MM.1S (cell line): Measurements from ENCODE around the gene FLT1.

Source experiments
- DNase-seq: peaks from one replicate; pipeline ENCODE4 v3.0.0-alpha.2; 2015
- H2AFZ ChIP-seq: fragments of 300-600 bp; sonication (generic); 2 replicates; pipeline ENCODE4 v1.6.0; 2016; ENCODE audit warnings: antibody characterized with exemption, low read length
- H3F3A ChIP-seq: fragments of 300-600 bp; sonication (generic); 2 replicates; pipeline ENCODE4 v1.6.1; 2016; ENCODE audit warnings: mild to moderate bottlenecking, antibody characterized with exemption, low read length, moderate library complexity, mixed read lengths; ENCODE audit not compliant: insufficient read depth
- H3K27ac ChIP-seq: fragments of 300-600 bp; sonication (generic); 2 replicates; pipeline ENCODE4 v1.5.1; 2016; ENCODE audit warnings: mild to moderate bottlenecking, low read length
- H3K27me3 ChIP-seq: fragments of 300-600 bp; sonication (generic); replicated peaks from 2 replicates; pipeline ENCODE4 v1.6.0; 2016; ENCODE audit warnings: low read length; ENCODE audit not compliant: insufficient read depth
- H3K36me3 ChIP-seq: fragments of 300-600 bp; sonication (generic); replicated peaks from 2 replicates; pipeline ENCODE4 v1.6.1; 2016; ENCODE audit warnings: mild to moderate bottlenecking, low read length, mixed read lengths; ENCODE audit not compliant: insufficient read depth
- H3K4me1 ChIP-seq: fragments of 300-600 bp; sonication (generic); 2 replicates; pipeline ENCODE4 v1.6.1; 2016; ENCODE audit warnings: low read length, mixed read lengths
- H3K4me2 ChIP-seq: fragments of 300-600 bp; sonication (generic); 2 replicates; pipeline ENCODE4 v1.6.0; 2016; ENCODE audit warnings: low read depth, low read length
- H3K4me3 ChIP-seq: fragments of 300-600 bp; sonication (generic); 2 replicates; pipeline ENCODE4 v1.5.1; 2016; ENCODE audit warnings: low read length, mixed read lengths
- H3K79me2 ChIP-seq: fragments of 300-600 bp; sonication (generic); 2 replicates; pipeline ENCODE4 v1.6.1; 2016; ENCODE audit warnings: mixed run types, low read length, mixed read lengths
- H3K9ac ChIP-seq: fragments of 300-600 bp; sonication (generic); 2 replicates; pipeline ENCODE4 v1.6.1; 2016; ENCODE audit warnings: low read length, mixed read lengths
- H3K9me2 ChIP-seq: fragments of 300-600 bp; sonication (generic); replicated peaks from 2 replicates; pipeline ENCODE4 v1.6.1; 2016; ENCODE audit warnings: mild to moderate bottlenecking, low read length, mixed read lengths; ENCODE audit not compliant: insufficient read depth
- H3K9me3 ChIP-seq: fragments of 300-600 bp; sonication (generic); replicated peaks from 2 replicates; pipeline ENCODE4 v1.6.1; 2016; ENCODE audit warnings: mild to moderate bottlenecking, low read length, mixed read lengths; ENCODE audit not compliant: insufficient read depth
- H4K20me1 ChIP-seq: fragments of 300-600 bp; sonication (generic); 2 replicates; pipeline ENCODE4 v1.6.1; 2016; ENCODE audit warnings: mild to moderate bottlenecking, low read length, moderate library complexity, mixed read lengths; ENCODE audit not compliant: insufficient read depth
- EZH2 ChIP-seq: fragments of 300-600 bp; sonication (generic); optimal IDR thresholded peaks from 2 replicates; pipeline ENCODE3; 2017; ENCODE audit warnings: low read depth, mild to moderate bottlenecking, antibody characterized with exemption, low read length, mixed read lengths
- EZH2phosphoT487 ChIP-seq: fragments of 300-600 bp; sonication (generic); IDR thresholded peaks from 2 replicates; pipeline ENCODE4 v1.6.1; 2018; ENCODE audit warnings: antibody characterized with exemption, low read length
- TF ChIP-seq, protein P1 (sequence below): fragments of 300-600 bp; sonication (generic); IDR thresholded peaks from 2 replicates; pipeline ENCODE4 v1.5.1; 2016; ENCODE audit warnings: antibody characterized with exemption, low read length, mixed read lengths

Gene FLT1

DNA sequence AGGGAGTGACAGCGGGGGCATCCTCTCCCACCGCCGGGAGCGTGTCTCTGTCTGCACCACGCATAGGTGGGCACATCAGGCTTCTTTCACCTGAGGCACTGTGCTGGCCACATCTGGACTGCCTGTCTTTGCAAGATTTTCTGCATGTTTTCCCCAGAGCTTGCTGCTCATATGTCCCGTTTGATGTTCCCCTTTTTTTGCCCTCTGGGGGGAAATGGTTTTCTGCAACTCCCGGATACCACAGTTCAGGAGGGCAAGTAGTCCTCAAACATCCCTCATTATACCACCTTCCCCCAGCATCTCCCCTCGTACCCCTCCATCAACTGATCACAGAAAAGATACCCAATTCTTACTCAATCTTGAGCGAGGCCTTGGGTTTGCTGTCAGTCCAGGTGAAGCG lies 188.6 kb downstream of the FLT1 start:
- Histone ChIP-seq H3K27me3 (no peaks in the 10 kb centered on the region), H3K79me2 (no peaks in the 10 kb centered on the region), H3K4me1 (no peaks in the 10 kb centered on the region), H3K27ac (no peak overlapping the region), H2AFZ (no peak overlapping the region), H3K9me2 (no peaks in the 10 kb centered on the region), H3K4me2 (no peak overlapping the region), H3F3A (no peaks in the 10 kb centered on the region), H4K20me1 (no peaks in the 10 kb centered on the region), H3K4me3 (no peak overlapping the region), H3K9me3 (no peaks in the 10 kb centered on the region), H3K36me3 (no peaks in the 10 kb centered on the region), H3K9ac (no peak overlapping the region)
- TF ChIP-seq EZH2phosphoT487 (no peak), EZH2 (no peak)
- TF ChIP-seq, protein P1, sequence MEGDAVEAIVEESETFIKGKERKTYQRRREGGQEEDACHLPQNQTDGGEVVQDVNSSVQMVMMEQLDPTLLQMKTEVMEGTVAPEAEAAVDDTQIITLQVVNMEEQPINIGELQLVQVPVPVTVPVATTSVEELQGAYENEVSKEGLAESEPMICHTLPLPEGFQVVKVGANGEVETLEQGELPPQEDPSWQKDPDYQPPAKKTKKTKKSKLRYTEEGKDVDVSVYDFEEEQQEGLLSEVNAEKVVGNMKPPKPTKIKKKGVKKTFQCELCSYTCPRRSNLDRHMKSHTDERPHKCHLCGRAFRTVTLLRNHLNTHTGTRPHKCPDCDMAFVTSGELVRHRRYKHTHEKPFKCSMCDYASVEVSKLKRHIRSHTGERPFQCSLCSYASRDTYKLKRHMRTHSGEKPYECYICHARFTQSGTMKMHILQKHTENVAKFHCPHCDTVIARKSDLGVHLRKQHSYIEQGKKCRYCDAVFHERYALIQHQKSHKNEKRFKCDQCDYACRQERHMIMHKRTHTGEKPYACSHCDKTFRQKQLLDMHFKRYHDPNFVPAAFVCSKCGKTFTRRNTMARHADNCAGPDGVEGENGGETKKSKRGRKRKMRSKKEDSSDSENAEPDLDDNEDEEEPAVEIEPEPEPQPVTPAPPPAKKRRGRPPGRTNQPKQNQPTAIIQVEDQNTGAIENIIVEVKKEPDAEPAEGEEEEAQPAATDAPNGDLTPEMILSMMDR = no peak
- no peak for DNase-seq

DNA sequence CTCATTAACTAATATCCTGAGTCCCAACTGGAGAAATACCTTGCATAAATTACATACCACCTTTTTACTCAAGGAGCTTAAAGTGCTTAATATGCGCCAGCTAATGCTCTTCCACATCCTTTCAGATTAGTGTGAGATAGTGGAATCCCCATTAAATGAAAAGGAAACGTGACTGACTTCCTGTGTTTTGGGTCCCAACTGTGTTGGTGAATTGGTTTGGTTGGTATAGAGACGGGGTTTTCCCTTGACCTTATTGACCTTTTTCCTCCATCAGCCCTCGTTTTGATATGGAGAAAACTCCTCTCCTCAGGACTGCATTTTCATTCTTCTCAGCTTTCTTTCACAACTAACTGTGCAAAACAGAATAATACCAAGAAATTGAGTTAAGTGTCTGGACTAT lies 193.1 kb downstream of the FLT1 start:
- Histone ChIP-seq H3K4me2 (no peak overlapping the region), H2AFZ (no peak overlapping the region), H3K4me1 (no peaks in the 10 kb centered on the region), H3K9me3 (no peaks in the 10 kb centered on the region), H4K20me1 (no peaks in the 10 kb centered on the region), H3K27me3 (no peaks in the 10 kb centered on the region), H3K4me3 (no peak overlapping the region), H3K27ac (no peak overlapping the region), H3K36me3 (no peaks in the 10 kb centered on the region), H3K9ac (no peak overlapping the region), H3K79me2 (no peaks in the 10 kb centered on the region), H3K9me2 (no peaks in the 10 kb centered on the region), H3F3A (no peaks in the 10 kb centered on the region)
- no peak for DNase-seq
- TF ChIP-seq EZH2 (no peak), EZH2phosphoT487 (no peak)
- TF ChIP-seq, protein P1 = no peak

DNA sequence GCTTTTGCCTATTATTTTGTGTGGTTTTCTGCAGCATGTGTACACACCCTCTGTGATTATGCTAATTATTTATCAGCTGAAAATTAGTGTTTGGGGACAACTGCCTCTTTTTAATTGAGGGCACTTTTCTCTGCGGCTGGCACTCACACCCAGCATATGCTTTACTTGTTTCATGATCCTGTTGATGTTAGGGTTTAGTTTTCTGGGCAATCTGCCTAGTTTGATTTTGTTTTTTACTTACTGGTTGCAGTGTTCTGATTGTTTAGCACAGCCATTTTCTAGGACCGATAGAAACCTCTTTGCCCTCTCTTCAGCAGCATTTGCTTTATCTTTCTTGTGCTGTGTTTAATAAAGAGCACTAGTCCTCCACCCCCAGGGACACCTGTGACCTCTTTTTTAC lies 195.0 kb downstream of the FLT1 start:
- Histone ChIP-seq H3K9ac (no peak overlapping the region), H3K27ac (no peak overlapping the region), H3K79me2 (no peaks in the 10 kb centered on the region), H3K9me3 (no peaks in the 10 kb centered on the region), H3K4me3 (no peak overlapping the region), H3K9me2 (no peaks in the 10 kb centered on the region), H3K36me3 (no peaks in the 10 kb centered on the region), H2AFZ (no peak overlapping the region), H3K4me2 (no peak overlapping the region), H3F3A (no peaks in the 10 kb centered on the region), H3K27me3 (no peaks in the 10 kb centered on the region), H3K4me1 (no peaks in the 10 kb centered on the region), H4K20me1 (no peaks in the 10 kb centered on the region)
- no peak for TF ChIP-seq EZH2phosphoT487
- no peak for TF ChIP-seq EZH2
- TF ChIP-seq, protein P1 = no peak
- no peak for DNase-seq
